IMR-90 (cell line): Measurements from ENCODE around the gene DGKD. TPM values are rescaled to one million over a fixed set of nuclear protein-coding genes. Genes with fewer than 3 reads are reported as not detected.

Experiments used
- ATAC-seq: fragments of 200-7000 bp; cut with Tn5 transposase; 2 replicates; pipeline ENCODE4 v1.9.1; 2020; ENCODE audit warnings: low read depth, mild to moderate bottlenecking, moderate library complexity
- BruUV-seq: library from RNA; stranded (reverse); fragments of 400-500 nt; replicated peaks from 2 replicates; lab custom pipeline; 2021; lab: Mats Ljungman, UMichigan
- CTCF ChIA-PET: fragments of 300-600 bp; formaldehyde crosslinking; extraction: SDS; loops from one replicate; lab custom pipeline; 2021; ENCODE audit warnings: antibody characterized with exemption; lab: Yijun Ruan, JAX
- POLR2A ChIA-PET: fragments of 300-600 bp; sonication (Branson Sonifier 250); formaldehyde crosslinking; loops from one replicate; lab custom pipeline; 2022; ENCODE audit warnings: antibody characterized with exemption; ENCODE audit not compliant: unreplicated experiment; lab: Charles Lee
- DNase-seq: peaks from one replicate; pipeline ENCODE4 v3.0.0; 2013
- H2AFZ ChIP-seq: replicated peaks from 2 replicates; pipeline ENCODE3; 2013; ENCODE audit warnings: low read length, mild to moderate bottlenecking; ENCODE audit not compliant: poor library complexity
- H2AK5ac ChIP-seq: 2 replicates; pipeline ENCODE4 v1.6.1; 2013; ENCODE audit warnings: low read depth, low read length, inconsistent platforms
- H2AK9ac ChIP-seq: replicated peaks from 2 replicates; pipeline ENCODE3; 2013; ENCODE audit warnings: mild to moderate bottlenecking, low read depth, low read length, moderate library complexity; ENCODE audit not compliant: poor library complexity
- H2BK120ac ChIP-seq: 2 replicates; pipeline ENCODE4 v1.6.1; 2013; ENCODE audit warnings: low read depth, low read length, inconsistent platforms
- H2BK15ac ChIP-seq: 3 replicates; pipeline ENCODE4 v1.6.1; 2013; ENCODE audit warnings: low read depth, low read length, inconsistent platforms
- H2BK20ac ChIP-seq: 2 replicates; pipeline ENCODE4 v1.6.1; 2013; ENCODE audit warnings: low read depth, mild to moderate bottlenecking, inconsistent platforms, low read length, moderate library complexity
- H2BK5ac ChIP-seq: 2 replicates; pipeline ENCODE4 v1.6.1; 2013; ENCODE audit warnings: mild to moderate bottlenecking, low read depth, low read length, inconsistent platforms; ENCODE audit not compliant: poor library complexity, severe bottlenecking
- H3K14ac ChIP-seq: replicated peaks from 2 replicates; pipeline ENCODE4 v1.6.1; 2013; ENCODE audit warnings: low read depth, low read length, inconsistent platforms
- H3K18ac ChIP-seq: 2 replicates; pipeline ENCODE4 v1.6.1; 2013; ENCODE audit warnings: low read depth, low read length, control low read depth
- H3K23ac ChIP-seq: 2 replicates; pipeline ENCODE4 v1.6.1; 2013; ENCODE audit warnings: low read depth, low read length, inconsistent platforms
- H3K27ac ChIP-seq: 2 replicates; pipeline ENCODE4 v1.5.1; 2013; ENCODE audit warnings: mild to moderate bottlenecking, control low read depth, low read length; ENCODE audit not compliant: insufficient read depth
- H3K27me3 ChIP-seq: 2 replicates; pipeline ENCODE4 v1.6.1; 2013; ENCODE audit warnings: low read length; ENCODE audit not compliant: control insufficient read depth, insufficient read depth
- H3K36me3 ChIP-seq: 2 replicates; pipeline ENCODE4 v1.6.1; 2013; ENCODE audit warnings: low read length, mixed read lengths; ENCODE audit not compliant: control insufficient read depth, insufficient read depth
- H3K4ac ChIP-seq: 2 replicates; pipeline ENCODE4 v1.6.1; 2013; ENCODE audit warnings: low read depth, low read length, inconsistent platforms
- H3K4me1 ChIP-seq: 2 replicates; pipeline ENCODE4 v1.6.1; 2013; ENCODE audit warnings: low read length, mixed read lengths; ENCODE audit not compliant: control insufficient read depth, insufficient read depth
- H3K4me2 ChIP-seq: 2 replicates; pipeline ENCODE4 v1.6.1; 2013; ENCODE audit warnings: low read depth, mild to moderate bottlenecking, control low read depth, low read length, moderate library complexity
- H3K4me3 ChIP-seq: 2 replicates; pipeline ENCODE4 v1.5.1; 2013; ENCODE audit warnings: low read depth, mild to moderate bottlenecking, control low read depth, low read length, moderate library complexity; ENCODE audit not compliant: insufficient read depth
- H3K56ac ChIP-seq: 2 replicates; pipeline ENCODE4 v1.6.1; 2013; ENCODE audit warnings: low read length, inconsistent platforms; ENCODE audit not compliant: insufficient read depth; ENCODE audit errors: extremely low read depth
- H3K79me1 ChIP-seq, 2 experiments: 2 replicates each; pipeline ENCODE4 v1.6.1; 2013; ENCODE audit warnings: low read length in 2 of 2, inconsistent platforms in 1 of 2, low read depth in 1 of 2
- H3K9ac ChIP-seq: 2 replicates; pipeline ENCODE4 v1.6.1; 2013; ENCODE audit warnings: low read depth, low read length, control low read depth
- H3K9me1 ChIP-seq: 2 replicates; pipeline ENCODE4 v1.6.1; 2013; ENCODE audit warnings: low read length, inconsistent platforms; ENCODE audit not compliant: insufficient read depth
- H3K9me3 ChIP-seq: 2 replicates; pipeline ENCODE4 v1.6.1; 2013; ENCODE audit warnings: low read length; ENCODE audit not compliant: control insufficient read depth, insufficient read depth
- H4K20me1 ChIP-seq: 2 replicates; pipeline ENCODE4 v1.6.1; 2013; ENCODE audit warnings: low read length, inconsistent platforms; ENCODE audit not compliant: insufficient read depth
- H4K5ac ChIP-seq: 2 replicates; pipeline ENCODE4 v1.6.1; 2013; ENCODE audit warnings: mild to moderate bottlenecking, low read depth, low read length, control low read depth
- H4K8ac ChIP-seq, 2 experiments: 2 replicates each; pipeline ENCODE4 v1.6.1; 2013; ENCODE audit warnings: low read depth in 2 of 2, low read length in 2 of 2, control low read depth in 1 of 2, inconsistent platforms in 1 of 2
- H4K91ac ChIP-seq: 2 replicates; pipeline ENCODE4 v1.6.1; 2013; ENCODE audit warnings: low read depth, low read length, inconsistent platforms; ENCODE audit not compliant: insufficient read depth
- BHLHE40 ChIP-seq: fragments of 150-350 bp; IDR thresholded peaks from 2 replicates; pipeline ENCODE4 v1.6.1; 2016; ENCODE audit warnings: mild to moderate bottlenecking, low read depth, low read length
- CEBPB ChIP-seq: IDR thresholded peaks from 2 replicates; pipeline ENCODE4 v1.6.1; 2012; ENCODE audit warnings: low read depth, low read length, improper control_type of control experiment
- CHD1 ChIP-seq: IDR thresholded peaks from 2 replicates; pipeline ENCODE4 v1.6.1; 2012; ENCODE audit warnings: low read depth, low read length, improper control_type of control experiment
- FOS ChIP-seq: fragments of 150-350 bp; IDR thresholded peaks from 2 replicates; pipeline ENCODE4 v1.6.1; 2016; ENCODE audit warnings: low read depth, low read length
- MAFK ChIP-seq: IDR thresholded peaks from 2 replicates; pipeline ENCODE4 v1.6.1; 2012; ENCODE audit warnings: low read depth, low read length, improper control_type of control experiment
- MAZ ChIP-seq: IDR thresholded peaks from 2 replicates; pipeline ENCODE4 v1.6.1; 2012; ENCODE audit warnings: low read depth, mild to moderate bottlenecking, low read length, improper control_type of control experiment, moderate library complexity, borderline replicate concordance
- MXI1 ChIP-seq: IDR thresholded peaks from 2 replicates; pipeline ENCODE4 v1.6.1; 2012; ENCODE audit warnings: low read depth, mild to moderate bottlenecking, low read length, moderate library complexity, borderline replicate concordance
- NFE2L2 ChIP-seq: fragments of 150-350 bp; IDR thresholded peaks from 2 replicates; pipeline ENCODE4 v1.6.1; 2016; ENCODE audit warnings: low read depth, mild to moderate bottlenecking, low read length
- POLR2A ChIP-seq: IDR thresholded peaks from 2 replicates; pipeline ENCODE4 v1.6.1; 2012; ENCODE audit warnings: mild to moderate bottlenecking, low read depth, low read length
- RAD21 ChIP-seq: IDR thresholded peaks from 2 replicates; pipeline ENCODE4 v1.6.1; 2012; ENCODE audit warnings: low read length, improper control_type of control experiment
- RCOR1 ChIP-seq: IDR thresholded peaks from 2 replicates; pipeline ENCODE4 v1.6.1; 2012; ENCODE audit warnings: mild to moderate bottlenecking, low read length, improper control_type of control experiment; ENCODE audit not compliant: insufficient replicate concordance
- RFX5 ChIP-seq: IDR thresholded peaks from 2 replicates; pipeline ENCODE4 v1.8.0; 2012; ENCODE audit warnings: low read depth, mild to moderate bottlenecking, low read length, moderate library complexity
- SMC3 ChIP-seq: fragments of 150-350 bp; IDR thresholded peaks from 2 replicates; pipeline ENCODE4 v1.6.1; 2016; ENCODE audit warnings: low read depth, mild to moderate bottlenecking, antibody characterized with exemption, low read length, moderate library complexity
- WGBS, 2 experiments: methylation state at CpG; one replicate each; pipeline versions ENCODE4 v1.1.5 to v1.1.7; 2013; ENCODE audit warnings: missing lambda C conversion rate in 2 of 2; ENCODE audit not compliant: insufficient read length in 1 of 2; ENCODE audit errors: extremely low coverage in 2 of 2; 5-methylcytosine and 5-hydroxymethylcytosine counted together
- dilution Hi-C: fragments of 300-500 bp; cut with HindIII; formaldehyde crosslinking; loops from one replicate; pipeline ENCODE4 v1.14.3; 2018; ENCODE audit warnings: low sequenced_read_pairs; ENCODE audit not compliant: unreplicated experiment
- in situ Hi-C: fragments of 300-500 bp; cut with MboI; formaldehyde crosslinking; loops from 3 replicates; pipeline ENCODE4 v1.14.3; 2019; ENCODE audit warnings: low sequenced_read_pairs, inconsistent platforms, mixed read lengths
- intact Hi-C: fragments of 100-400 bp; cut with micrococcal nuclease; formaldehyde crosslinking; loops from 2 replicates; pipeline ENCODE4 v1.10.0; 2022
- polyA plus RNA-seq, 3 experiments: library from polyadenylated mRNA; depleted of rRNA; stranded (reverse); fragments of >200 nt; gene quantifications; 2 replicates each; pipeline ENCODE4 v1.2.3, GENCODE V29; 2012; ENCODE audit warnings: low replicate concordance in 1 of 3
- total RNA-seq: library from RNA; depleted of rRNA; stranded (reverse); fragments of >200 nt; gene quantifications from 2 replicates; pipeline ENCODE4 v1.2.3, GENCODE V29; 2012
- TF ChIP-seq, protein P1 (sequence below): fragments of 150-350 bp; IDR thresholded peaks from 2 replicates; pipeline ENCODE4 v1.6.1; 2016; ENCODE audit warnings: low read depth, mild to moderate bottlenecking, low read length, moderate library complexity, borderline replicate concordance
- TF ChIP-seq, protein P2 (sequence below): fragments of 150-350 bp; IDR thresholded peaks from 2 replicates; pipeline ENCODE4 v1.6.1; 2017; ENCODE audit warnings: mild to moderate bottlenecking, antibody characterized with exemption, low read length, low read depth
- TF ChIP-seq, protein P3 (sequence below): conservative IDR thresholded peaks from 2 replicates; pipeline ENCODE4 v1.5.1; 2012; ENCODE audit warnings: mild to moderate bottlenecking, low read depth, low read length, improper control_type of control experiment

DGKD gene
- total and polyA plus RNA-seq, 2 of the 4 experiments (the other 2 are of a cell fraction) = 6.5 to 10.1 TPM

DNA sequence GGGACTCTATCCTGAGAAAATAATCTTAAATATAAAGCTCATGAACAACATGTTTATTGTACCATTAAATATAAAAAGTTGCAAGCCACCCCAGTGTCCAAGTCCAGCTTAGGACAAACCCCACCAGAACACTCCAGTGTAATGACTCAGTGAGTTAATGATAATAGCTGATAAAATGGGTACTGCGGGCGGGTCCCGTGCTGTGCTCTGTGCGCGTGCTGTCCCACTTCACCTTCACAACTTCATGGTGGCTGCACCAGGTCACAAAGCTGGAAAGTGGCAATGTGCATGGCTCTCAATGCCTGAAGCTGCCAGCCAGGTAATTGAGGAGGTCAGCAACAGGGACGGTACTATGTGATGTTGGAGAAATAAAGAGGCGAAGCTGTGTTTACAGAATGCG, 18.6 kb downstream of the DGKD start:
- CTCF ChIA-PET = no interaction called here
- BruUV-seq = no TSS peak
- intact Hi-C loops = loop anchor here (1.0 kb wide), 1 partner anchor 9 kb away; no protein-coding TSS in a partner anchor

More for the DNA sequence above, 18.6 kb downstream of the DGKD start:
- dilution Hi-C loops = no loop called here
- Histone ChIP-seq H3K23ac (no peak overlapping the region), H2AK9ac (no peak overlapping the region), H3K4me1 (no peaks in the 10 kb centered on the region; the same call in 1 of the 2 replicates), H3K9me3 (no peaks in the 10 kb centered on the region), H3K4me3 (no peak overlapping the region), H3K79me1 (peaks cover 3 to 26% of the 10 kb centered on the region in 2 experiments; a peak in 3 of 4 replicates), H3K18ac (no peak overlapping the region), H2BK20ac (no peak overlapping the region), H2AFZ (no peak overlapping the region), H3K27me3 (no peaks in the 10 kb centered on the region), H3K56ac (no peak overlapping the region), H3K4ac (no peak overlapping the region), H4K8ac (no peak overlapping the region), H3K14ac (no peak overlapping the region), H2BK5ac (no peak overlapping the region), H3K36me3 (peaks cover 1% of the 10 kb centered on the region; the same call in 1 of the 2 replicates), H2BK120ac (no peak overlapping the region), H3K4me2 (no peak overlapping the region), H4K5ac (no peak overlapping the region), H3K9ac (no peak overlapping the region), H2BK15ac (no peak overlapping the region), H4K91ac (no peak overlapping the region), H3K9me1 (no peaks in the 10 kb centered on the region; the same call in 1 of the 2 replicates), H4K20me1 (peaks cover 4% of the 10 kb centered on the region; the same call in 1 of the 2 replicates), H2AK5ac (no peak overlapping the region), H3K27ac (no peak overlapping the region)
- DNase-seq (no peak), ATAC-seq (no peak)
- in situ Hi-C loops = no loop called here
- TF ChIP-seq SMC3 (no peak), RAD21 (no peak), FOS (no peak), MXI1 (no peak), POLR2A (no peak), RFX5 (no peak), CEBPB (no peak), CHD1 (no peak), NFE2L2 (no peak), MAZ (no peak), RCOR1 (no peak), BHLHE40 (no peak), MAFK (no peak)
- TF ChIP-seq, protein P1, sequence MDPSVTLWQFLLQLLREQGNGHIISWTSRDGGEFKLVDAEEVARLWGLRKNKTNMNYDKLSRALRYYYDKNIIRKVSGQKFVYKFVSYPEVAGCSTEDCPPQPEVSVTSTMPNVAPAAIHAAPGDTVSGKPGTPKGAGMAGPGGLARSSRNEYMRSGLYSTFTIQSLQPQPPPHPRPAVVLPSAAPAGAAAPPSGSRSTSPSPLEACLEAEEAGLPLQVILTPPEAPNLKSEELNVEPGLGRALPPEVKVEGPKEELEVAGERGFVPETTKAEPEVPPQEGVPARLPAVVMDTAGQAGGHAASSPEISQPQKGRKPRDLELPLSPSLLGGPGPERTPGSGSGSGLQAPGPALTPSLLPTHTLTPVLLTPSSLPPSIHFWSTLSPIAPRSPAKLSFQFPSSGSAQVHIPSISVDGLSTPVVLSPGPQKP = no peak
- TF ChIP-seq, protein P2, sequence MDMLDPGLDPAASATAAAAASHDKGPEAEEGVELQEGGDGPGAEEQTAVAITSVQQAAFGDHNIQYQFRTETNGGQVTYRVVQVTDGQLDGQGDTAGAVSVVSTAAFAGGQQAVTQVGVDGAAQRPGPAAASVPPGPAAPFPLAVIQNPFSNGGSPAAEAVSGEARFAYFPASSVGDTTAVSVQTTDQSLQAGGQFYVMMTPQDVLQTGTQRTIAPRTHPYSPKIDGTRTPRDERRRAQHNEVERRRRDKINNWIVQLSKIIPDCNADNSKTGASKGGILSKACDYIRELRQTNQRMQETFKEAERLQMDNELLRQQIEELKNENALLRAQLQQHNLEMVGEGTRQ = no peak
- TF ChIP-seq, protein P3, sequence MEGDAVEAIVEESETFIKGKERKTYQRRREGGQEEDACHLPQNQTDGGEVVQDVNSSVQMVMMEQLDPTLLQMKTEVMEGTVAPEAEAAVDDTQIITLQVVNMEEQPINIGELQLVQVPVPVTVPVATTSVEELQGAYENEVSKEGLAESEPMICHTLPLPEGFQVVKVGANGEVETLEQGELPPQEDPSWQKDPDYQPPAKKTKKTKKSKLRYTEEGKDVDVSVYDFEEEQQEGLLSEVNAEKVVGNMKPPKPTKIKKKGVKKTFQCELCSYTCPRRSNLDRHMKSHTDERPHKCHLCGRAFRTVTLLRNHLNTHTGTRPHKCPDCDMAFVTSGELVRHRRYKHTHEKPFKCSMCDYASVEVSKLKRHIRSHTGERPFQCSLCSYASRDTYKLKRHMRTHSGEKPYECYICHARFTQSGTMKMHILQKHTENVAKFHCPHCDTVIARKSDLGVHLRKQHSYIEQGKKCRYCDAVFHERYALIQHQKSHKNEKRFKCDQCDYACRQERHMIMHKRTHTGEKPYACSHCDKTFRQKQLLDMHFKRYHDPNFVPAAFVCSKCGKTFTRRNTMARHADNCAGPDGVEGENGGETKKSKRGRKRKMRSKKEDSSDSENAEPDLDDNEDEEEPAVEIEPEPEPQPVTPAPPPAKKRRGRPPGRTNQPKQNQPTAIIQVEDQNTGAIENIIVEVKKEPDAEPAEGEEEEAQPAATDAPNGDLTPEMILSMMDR = no peak
- POLR2A ChIA-PET = interaction anchor here (0.6 kb wide), 1 partner anchor 943 kb away, joined by 3 read pairs; no protein-coding TSS in a partner anchor
- WGBS, 2 experiments = 94% methylated on average over 3 of the region's 8 CpGs; no CpG with 5 or more reads in 1 of the 2 experiments
